ENCODE measurements around the gene CUL3. TPM values are rescaled to one million over a fixed set of nuclear protein-coding genes. Genes with fewer than 3 reads are reported as not detected.
"Not testable (repeated sequence)": the region's sequence is repeated elsewhere in the genome, so short reads cannot be mapped to it uniquely, and the experiment has no call there.

The CUL3 gene
- total RNA-seq, 1 donor from 2014 or later, result 95.5 TPM

DNA sequence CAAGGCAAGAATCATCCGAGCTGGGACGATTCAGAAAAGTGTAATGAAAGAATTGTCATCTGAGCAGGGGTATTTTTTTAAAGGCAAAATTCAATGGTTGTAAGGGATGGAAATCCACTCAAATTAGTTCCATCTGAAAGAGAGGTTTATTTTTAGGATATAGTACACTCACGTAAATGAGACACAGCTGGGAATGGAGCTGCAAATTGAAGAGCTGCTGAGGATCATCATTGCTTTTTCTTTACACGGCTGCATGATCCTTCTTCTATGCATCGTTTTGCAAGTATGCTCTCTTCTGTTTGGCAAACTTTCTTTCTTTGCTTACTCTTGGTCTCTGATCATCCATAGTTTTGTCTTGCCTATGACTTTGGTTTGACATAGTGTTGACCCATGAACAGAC, 27.4 kb upstream of the CUL3 start:
- H3K4me3 ChIP-seq (ENCODE audit: insufficient read depth, low read depth, low read length), result no peak overlapping the region
- TF ChIP-seq CTCF (IDR thresholded peaks at IDR 0.05; ENCODE audit: insufficient read depth, low read depth, low read length), result no peak
- TF ChIP-seq EZH2 (IDR thresholded peaks at IDR 0.05; ENCODE audit: insufficient read depth, low read length), result no peak
- no peak overlapping the region for H3K9ac ChIP-seq (ENCODE audit: low read length)
- H3K4me1 ChIP-seq (ENCODE audit: insufficient read depth, low read length), result no peaks in the 10 kb centered on the region
- no peaks in the 10 kb centered on the region for H3K9me3 ChIP-seq (ENCODE audit: insufficient read depth, low read depth, low read length)
- no peak overlapping the region for H3K27ac ChIP-seq (ENCODE audit: low read depth, low read length)
- Mint-ChIP-seq H3K27me3 (ENCODE audit: low read depth, unreplicated experiment) (peaks cover 7% of the 10 kb centered on the region), H3K4me3 (ENCODE audit: unreplicated experiment) (no peak overlapping the region), H3K27ac (ENCODE audit: unreplicated experiment) (no peak overlapping the region), H3K9me3 (ENCODE audit: unreplicated experiment) (no peaks in the 10 kb centered on the region), H3K36me3 (ENCODE audit: low read depth, unreplicated experiment) (no peaks in the 10 kb centered on the region), H3K4me1 (ENCODE audit: low read depth, unreplicated experiment) (no peaks in the 10 kb centered on the region)
- no peak for DNase-seq (ENCODE audit: low read depth)
- no peak overlapping the region for H2AFZ ChIP-seq (ENCODE audit: low read depth, low read length)
- FAIRE-seq, result no peak
- no peaks in the 10 kb centered on the region for H4K20me1 ChIP-seq (ENCODE audit: insufficient read depth, low read length)
- no peak overlapping the region for H3K4me2 ChIP-seq (ENCODE audit: low read length)
- H3K27me3 ChIP-seq (ENCODE audit: insufficient read depth, low read length), result no peaks in the 10 kb centered on the region
- no peaks in the 10 kb centered on the region for H3K79me2 ChIP-seq (ENCODE audit: insufficient read depth, low read length)
- H3K36me3 ChIP-seq (ENCODE audit: insufficient read depth, low read length), result no peaks in the 10 kb centered on the region

DNA sequence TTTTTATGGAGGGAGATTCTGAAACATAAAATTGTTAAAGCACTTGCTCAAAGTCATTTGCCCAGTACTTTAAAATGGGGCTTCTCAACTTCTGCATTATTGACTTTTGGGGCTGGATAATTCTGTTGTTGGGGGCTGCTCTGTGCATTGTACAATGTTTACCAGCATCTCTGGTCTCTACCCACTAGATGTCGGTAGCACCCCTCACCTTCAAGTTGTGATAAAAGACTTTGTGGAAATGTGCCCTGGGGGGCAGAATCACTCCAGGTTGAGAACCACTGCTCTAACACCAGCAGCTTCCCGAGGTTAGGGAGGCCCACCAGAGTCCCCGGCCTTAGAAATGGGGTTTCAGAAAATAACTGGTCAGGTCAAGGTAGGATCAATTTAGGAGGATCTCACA, 26.8 kb upstream of the CUL3 start:
- Mint-ChIP-seq H3K9me3 (ENCODE audit: unreplicated experiment) (no peaks in the 10 kb centered on the region), H3K4me1 (ENCODE audit: low read depth, unreplicated experiment) (no peaks in the 10 kb centered on the region), H3K27me3 (ENCODE audit: low read depth, unreplicated experiment) (peaks cover 7% of the 10 kb centered on the region), H3K27ac (ENCODE audit: unreplicated experiment) (no peak overlapping the region), H3K4me3 (ENCODE audit: unreplicated experiment) (no peak overlapping the region), H3K36me3 (ENCODE audit: low read depth, unreplicated experiment) (no peaks in the 10 kb centered on the region)
- no peak for TF ChIP-seq CTCF (IDR thresholded peaks at IDR 0.05; ENCODE audit: insufficient read depth, low read depth, low read length)
- no peak for TF ChIP-seq EZH2 (IDR thresholded peaks at IDR 0.05; ENCODE audit: insufficient read depth, low read length)
- no peak overlapping the region for H2AFZ ChIP-seq (ENCODE audit: low read depth, low read length)
- no peaks in the 10 kb centered on the region for H3K9me3 ChIP-seq (ENCODE audit: insufficient read depth, low read depth, low read length)
- H3K79me2 ChIP-seq (ENCODE audit: insufficient read depth, low read length), result no peaks in the 10 kb centered on the region
- no peak overlapping the region for H3K4me3 ChIP-seq (ENCODE audit: insufficient read depth, low read depth, low read length)
- no peaks in the 10 kb centered on the region for H3K4me1 ChIP-seq (ENCODE audit: insufficient read depth, low read length)
- FAIRE-seq (no peak), DNase-seq (ENCODE audit: low read depth) (no peak)
- H3K4me2 ChIP-seq (ENCODE audit: low read length), result no peak overlapping the region
- H3K9ac ChIP-seq (ENCODE audit: low read length), result no peak overlapping the region
- no peaks in the 10 kb centered on the region for H4K20me1 ChIP-seq (ENCODE audit: insufficient read depth, low read length)
- H3K27ac ChIP-seq (ENCODE audit: low read depth, low read length), result no peak overlapping the region
- no peaks in the 10 kb centered on the region for H3K36me3 ChIP-seq (ENCODE audit: insufficient read depth, low read length)
- H3K27me3 ChIP-seq (ENCODE audit: insufficient read depth, low read length), result no peaks in the 10 kb centered on the region

DNA sequence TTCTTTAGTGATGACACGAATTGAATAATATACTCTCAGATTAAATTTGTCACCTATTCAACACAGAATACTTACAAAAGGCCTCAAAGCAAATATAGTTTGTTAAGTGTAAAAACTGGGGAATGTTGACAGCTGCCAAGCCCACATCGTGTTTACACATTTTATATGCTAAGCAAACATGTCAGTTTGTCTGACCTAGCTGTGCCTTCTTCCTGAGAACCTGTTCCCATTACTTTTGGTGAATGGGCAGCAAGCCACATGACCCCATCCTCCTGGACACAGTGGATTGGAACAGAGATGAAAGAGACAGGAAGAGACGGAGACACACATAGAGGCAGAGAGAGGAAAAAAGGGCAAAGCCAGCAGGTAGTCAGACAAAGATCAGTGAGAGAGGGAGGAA, 22.9 kb upstream of the CUL3 start:
- no peak overlapping the region for H3K4me3 ChIP-seq (ENCODE audit: insufficient read depth, low read depth, low read length)
- H3K9ac ChIP-seq (ENCODE audit: low read length), result no peak overlapping the region
- Mint-ChIP-seq H3K27me3 (ENCODE audit: low read depth, unreplicated experiment) (peaks cover 3% of the 10 kb centered on the region), H3K9me3 (ENCODE audit: unreplicated experiment) (peaks cover under 1% of the 10 kb centered on the region), H3K36me3 (ENCODE audit: low read depth, unreplicated experiment) (no peaks in the 10 kb centered on the region), H3K4me3 (ENCODE audit: unreplicated experiment) (no peak overlapping the region), H3K4me1 (ENCODE audit: low read depth, unreplicated experiment) (no peaks in the 10 kb centered on the region), H3K27ac (ENCODE audit: unreplicated experiment) (no peak overlapping the region)
- H2AFZ ChIP-seq (ENCODE audit: low read depth, low read length), result no peak overlapping the region
- TF ChIP-seq CTCF (IDR thresholded peaks at IDR 0.05; ENCODE audit: insufficient read depth, low read depth, low read length) (no peak), EZH2 (IDR thresholded peaks at IDR 0.05; ENCODE audit: insufficient read depth, low read length) (no peak)
- FAIRE-seq (no peak), DNase-seq (ENCODE audit: low read depth) (no peak)
- no peak overlapping the region for H3K4me2 ChIP-seq (ENCODE audit: low read length)
- no peaks in the 10 kb centered on the region for H3K27me3 ChIP-seq (ENCODE audit: insufficient read depth, low read length)
- no peaks in the 10 kb centered on the region for H3K9me3 ChIP-seq (ENCODE audit: insufficient read depth, low read depth, low read length)
- H4K20me1 ChIP-seq (ENCODE audit: insufficient read depth, low read length), result no peaks in the 10 kb centered on the region
- no peaks in the 10 kb centered on the region for H3K79me2 ChIP-seq (ENCODE audit: insufficient read depth, low read length)
- no peak overlapping the region for H3K27ac ChIP-seq (ENCODE audit: low read depth, low read length)
- H3K4me1 ChIP-seq (ENCODE audit: insufficient read depth, low read length), result no peaks in the 10 kb centered on the region
- no peaks in the 10 kb centered on the region for H3K36me3 ChIP-seq (ENCODE audit: insufficient read depth, low read length)

GRCh38 chr2:224603746-224604500, 18.8 kb upstream of the CUL3 start:
- not testable (repeated sequence) for H3K27ac Mint-ChIP-seq (ENCODE audit: unreplicated experiment); H3K4me2 ChIP-seq (ENCODE audit: low read length); H3K79me2 ChIP-seq (ENCODE audit: insufficient read depth, low read length); H2AFZ ChIP-seq (ENCODE audit: low read depth, low read length); DNase-seq (ENCODE audit: low read depth); H3K4me1 ChIP-seq (ENCODE audit: insufficient read depth, low read length); H3K4me3 Mint-ChIP-seq (ENCODE audit: unreplicated experiment); H3K27ac ChIP-seq (ENCODE audit: low read depth, low read length); H3K9ac ChIP-seq (ENCODE audit: low read length); H3K9me3 Mint-ChIP-seq (ENCODE audit: unreplicated experiment); H3K36me3 ChIP-seq (ENCODE audit: insufficient read depth, low read length); H3K36me3 Mint-ChIP-seq (ENCODE audit: low read depth, unreplicated experiment); H3K27me3 ChIP-seq (ENCODE audit: insufficient read depth, low read length); H3K4me1 Mint-ChIP-seq (ENCODE audit: low read depth, unreplicated experiment); H3K9me3 ChIP-seq (ENCODE audit: insufficient read depth, low read depth, low read length); H3K27me3 Mint-ChIP-seq (ENCODE audit: low read depth, unreplicated experiment); H3K4me3 ChIP-seq (ENCODE audit: insufficient read depth, low read depth, low read length); FAIRE-seq; H4K20me1 ChIP-seq (ENCODE audit: insufficient read depth, low read length)

All from astrocyte (in vitro differentiated cells and primary cell).